IMR-90 (cell line): ENCODE data around the gene PP2D1. TPM values are rescaled to one million over a fixed set of nuclear protein-coding genes. Genes with fewer than 3 reads are reported as not detected.

Experiments
- ATAC-seq: fragments of 200-7000 bp; cut with Tn5 transposase; 2 replicates; pipeline ENCODE4 v1.9.1; 2020; ENCODE audit warnings: low read depth, mild to moderate bottlenecking, moderate library complexity
- BruUV-seq: library from RNA; stranded (reverse); fragments of 400-500 nt; replicated peaks from 2 replicates; lab custom pipeline; 2021; lab: Mats Ljungman, UMichigan
- CTCF ChIA-PET: fragments of 300-600 bp; formaldehyde crosslinking; extraction: SDS; loops from one replicate; lab custom pipeline; 2021; ENCODE audit warnings: antibody characterized with exemption; lab: Yijun Ruan, JAX
- POLR2A ChIA-PET: fragments of 300-600 bp; sonication (Branson Sonifier 250); formaldehyde crosslinking; loops from one replicate; lab custom pipeline; 2022; ENCODE audit warnings: antibody characterized with exemption; ENCODE audit not compliant: unreplicated experiment; lab: Charles Lee
- DNase-seq: peaks from one replicate; pipeline ENCODE4 v3.0.0; 2013
- H2AFZ ChIP-seq: replicated peaks from 2 replicates; pipeline ENCODE3; 2013; ENCODE audit warnings: low read length, mild to moderate bottlenecking; ENCODE audit not compliant: poor library complexity
- H2AK5ac ChIP-seq: 2 replicates; pipeline ENCODE4 v1.6.1; 2013; ENCODE audit warnings: low read depth, low read length, inconsistent platforms
- H2AK9ac ChIP-seq: replicated peaks from 2 replicates; pipeline ENCODE3; 2013; ENCODE audit warnings: mild to moderate bottlenecking, low read depth, low read length, moderate library complexity; ENCODE audit not compliant: poor library complexity
- H2BK120ac ChIP-seq: 2 replicates; pipeline ENCODE4 v1.6.1; 2013; ENCODE audit warnings: low read depth, low read length, inconsistent platforms
- H2BK15ac ChIP-seq: 3 replicates; pipeline ENCODE4 v1.6.1; 2013; ENCODE audit warnings: low read depth, low read length, inconsistent platforms
- H2BK20ac ChIP-seq: 2 replicates; pipeline ENCODE4 v1.6.1; 2013; ENCODE audit warnings: low read depth, mild to moderate bottlenecking, inconsistent platforms, low read length, moderate library complexity
- H2BK5ac ChIP-seq: 2 replicates; pipeline ENCODE4 v1.6.1; 2013; ENCODE audit warnings: mild to moderate bottlenecking, low read depth, low read length, inconsistent platforms; ENCODE audit not compliant: poor library complexity, severe bottlenecking
- H3K14ac ChIP-seq: replicated peaks from 2 replicates; pipeline ENCODE4 v1.6.1; 2013; ENCODE audit warnings: low read depth, low read length, inconsistent platforms
- H3K18ac ChIP-seq: 2 replicates; pipeline ENCODE4 v1.6.1; 2013; ENCODE audit warnings: low read depth, low read length, control low read depth
- H3K23ac ChIP-seq: 2 replicates; pipeline ENCODE4 v1.6.1; 2013; ENCODE audit warnings: low read depth, low read length, inconsistent platforms
- H3K27ac ChIP-seq: 2 replicates; pipeline ENCODE4 v1.5.1; 2013; ENCODE audit warnings: mild to moderate bottlenecking, control low read depth, low read length; ENCODE audit not compliant: insufficient read depth
- H3K27me3 ChIP-seq: 2 replicates; pipeline ENCODE4 v1.6.1; 2013; ENCODE audit warnings: low read length; ENCODE audit not compliant: control insufficient read depth, insufficient read depth
- H3K36me3 ChIP-seq: 2 replicates; pipeline ENCODE4 v1.6.1; 2013; ENCODE audit warnings: low read length, mixed read lengths; ENCODE audit not compliant: control insufficient read depth, insufficient read depth
- H3K4ac ChIP-seq: 2 replicates; pipeline ENCODE4 v1.6.1; 2013; ENCODE audit warnings: low read depth, low read length, inconsistent platforms
- H3K4me1 ChIP-seq: 2 replicates; pipeline ENCODE4 v1.6.1; 2013; ENCODE audit warnings: low read length, mixed read lengths; ENCODE audit not compliant: control insufficient read depth, insufficient read depth
- H3K4me2 ChIP-seq: 2 replicates; pipeline ENCODE4 v1.6.1; 2013; ENCODE audit warnings: low read depth, mild to moderate bottlenecking, control low read depth, low read length, moderate library complexity
- H3K4me3 ChIP-seq: 2 replicates; pipeline ENCODE4 v1.5.1; 2013; ENCODE audit warnings: low read depth, mild to moderate bottlenecking, control low read depth, low read length, moderate library complexity; ENCODE audit not compliant: insufficient read depth
- H3K56ac ChIP-seq: 2 replicates; pipeline ENCODE4 v1.6.1; 2013; ENCODE audit warnings: low read length, inconsistent platforms; ENCODE audit not compliant: insufficient read depth; ENCODE audit errors: extremely low read depth
- H3K79me1 ChIP-seq, 2 experiments: 2 replicates each; pipeline ENCODE4 v1.6.1; 2013; ENCODE audit warnings: low read length in 2 of 2, inconsistent platforms in 1 of 2, low read depth in 1 of 2
- H3K9ac ChIP-seq: 2 replicates; pipeline ENCODE4 v1.6.1; 2013; ENCODE audit warnings: low read depth, low read length, control low read depth
- H3K9me1 ChIP-seq: 2 replicates; pipeline ENCODE4 v1.6.1; 2013; ENCODE audit warnings: low read length, inconsistent platforms; ENCODE audit not compliant: insufficient read depth
- H3K9me3 ChIP-seq: 2 replicates; pipeline ENCODE4 v1.6.1; 2013; ENCODE audit warnings: low read length; ENCODE audit not compliant: control insufficient read depth, insufficient read depth
- H4K20me1 ChIP-seq: 2 replicates; pipeline ENCODE4 v1.6.1; 2013; ENCODE audit warnings: low read length, inconsistent platforms; ENCODE audit not compliant: insufficient read depth
- H4K5ac ChIP-seq: 2 replicates; pipeline ENCODE4 v1.6.1; 2013; ENCODE audit warnings: mild to moderate bottlenecking, low read depth, low read length, control low read depth
- H4K8ac ChIP-seq, 2 experiments: 2 replicates each; pipeline ENCODE4 v1.6.1; 2013; ENCODE audit warnings: low read depth in 2 of 2, low read length in 2 of 2, control low read depth in 1 of 2, inconsistent platforms in 1 of 2
- H4K91ac ChIP-seq: 2 replicates; pipeline ENCODE4 v1.6.1; 2013; ENCODE audit warnings: low read depth, low read length, inconsistent platforms; ENCODE audit not compliant: insufficient read depth
- BHLHE40 ChIP-seq: fragments of 150-350 bp; IDR thresholded peaks from 2 replicates; pipeline ENCODE4 v1.6.1; 2016; ENCODE audit warnings: mild to moderate bottlenecking, low read depth, low read length
- CHD1 ChIP-seq: IDR thresholded peaks from 2 replicates; pipeline ENCODE4 v1.6.1; 2012; ENCODE audit warnings: low read depth, low read length, improper control_type of control experiment
- MXI1 ChIP-seq: IDR thresholded peaks from 2 replicates; pipeline ENCODE4 v1.6.1; 2012; ENCODE audit warnings: low read depth, mild to moderate bottlenecking, low read length, moderate library complexity, borderline replicate concordance
- RAD21 ChIP-seq: IDR thresholded peaks from 2 replicates; pipeline ENCODE4 v1.6.1; 2012; ENCODE audit warnings: low read length, improper control_type of control experiment
- RCOR1 ChIP-seq: IDR thresholded peaks from 2 replicates; pipeline ENCODE4 v1.6.1; 2012; ENCODE audit warnings: mild to moderate bottlenecking, low read length, improper control_type of control experiment; ENCODE audit not compliant: insufficient replicate concordance
- WGBS, 2 experiments: methylation state at CpG; one replicate each; pipeline versions ENCODE4 v1.1.5 to v1.1.7; 2013; ENCODE audit warnings: missing lambda C conversion rate in 2 of 2; ENCODE audit not compliant: insufficient read length in 1 of 2; ENCODE audit errors: extremely low coverage in 2 of 2; 5-methylcytosine and 5-hydroxymethylcytosine counted together
- dilution Hi-C: fragments of 300-500 bp; cut with HindIII; formaldehyde crosslinking; loops from one replicate; pipeline ENCODE4 v1.14.3; 2018; ENCODE audit warnings: low sequenced_read_pairs; ENCODE audit not compliant: unreplicated experiment
- in situ Hi-C: fragments of 300-500 bp; cut with MboI; formaldehyde crosslinking; loops from 3 replicates; pipeline ENCODE4 v1.14.3; 2019; ENCODE audit warnings: low sequenced_read_pairs, inconsistent platforms, mixed read lengths
- intact Hi-C: fragments of 100-400 bp; cut with micrococcal nuclease; formaldehyde crosslinking; loops from 2 replicates; pipeline ENCODE4 v1.10.0; 2022
- polyA plus RNA-seq, 3 experiments: library from polyadenylated mRNA; depleted of rRNA; stranded (reverse); fragments of >200 nt; gene quantifications; 2 replicates each; pipeline ENCODE4 v1.2.3, GENCODE V29; 2012; ENCODE audit warnings: low replicate concordance in 1 of 3
- total RNA-seq: library from RNA; depleted of rRNA; stranded (reverse); fragments of >200 nt; gene quantifications from 2 replicates; pipeline ENCODE4 v1.2.3, GENCODE V29; 2012

PP2D1 gene
- total and polyA plus RNA-seq, 2 of the 4 experiments (the other 2 are of a cell fraction): not detected

- H4K20me1 ChIP-seq: peaks cover 3% of the 10 kb centered on the region
- peak overlapping the region; percentile 95 for H2AFZ ChIP-seq
- H3K9me3 ChIP-seq: no peaks in the 10 kb centered on the region
- no peak overlapping the region for H2BK120ac ChIP-seq
- no peak overlapping the region for H4K5ac ChIP-seq
- H3K9ac ChIP-seq: peak overlapping the region; percentile 24; the same call in 1 of the 2 replicates
- H3K9me1 ChIP-seq: no peaks in the 10 kb centered on the region
- no TSS peak for BruUV-seq
- no peak overlapping the region for H4K8ac ChIP-seq
- dilution Hi-C loops: no loop called here
- H3K79me1 ChIP-seq: peaks cover 0 to 4% of the 10 kb centered on the region in 2 experiments; a peak in 2 of 4 replicates
- no peak overlapping the region for H3K4ac ChIP-seq
- H4K91ac ChIP-seq: no peak overlapping the region
- peak overlapping the region; percentile 90 for H3K4me3 ChIP-seq
- TF ChIP-seq CHD1: no peak
- TF ChIP-seq MXI1: 0 out of 2 replicates have a peak, but pooled peaks have one; percentile 40
- TF ChIP-seq RAD21: no peak
- TF ChIP-seq BHLHE40: no peak
- no peak for TF ChIP-seq RCOR1
- DNase-seq (peak; percentile 56), ATAC-seq (peak; percentile 28)
- H2AK9ac ChIP-seq: peak overlapping the region; percentile 68
- WGBS, 2 experiments: 0% methylated on average over 6 of the region's 28 CpGs; no CpG with 5 or more reads in 1 of the 2 experiments
- H2BK5ac ChIP-seq: no peak overlapping the region
- no peak overlapping the region for H3K56ac ChIP-seq
- no peaks in the 10 kb centered on the region for H3K36me3 ChIP-seq
- CTCF ChIA-PET: interaction anchor here (0.6 kb wide), 2 partner anchors 33 to 146 kb away, joined by 3 read pairs; no protein-coding TSS in a partner anchor
- no peak overlapping the region for H3K27ac ChIP-seq
- no peak overlapping the region for H2BK15ac ChIP-seq
- H3K27me3 ChIP-seq: no peaks in the 10 kb centered on the region
- intact Hi-C loops: loop anchor here (5.0 kb wide), 1 partner anchor 94 kb away; the partner anchor contains the start of gene RAB5A
- no peaks in the 10 kb centered on the region; the same call in 1 of the 2 replicates for H3K4me1 ChIP-seq
- H3K23ac ChIP-seq: 0 out of 2 replicates have a peak overlapping the region, but pooled peaks have one; percentile 73
- H2AK5ac ChIP-seq: no peak overlapping the region
- no peak overlapping the region for H2BK20ac ChIP-seq
- H3K4me2 ChIP-seq: peak overlapping the region; percentile 93
- POLR2A ChIA-PET: interaction anchor here (0.7 kb wide), 2 partner anchors 135 to 142 kb away, joined by 6 to 9 read pairs; no protein-coding TSS in a partner anchor
- in situ Hi-C loops: no loop called here
- H3K18ac ChIP-seq: no peak overlapping the region
- H3K14ac ChIP-seq: no peak overlapping the region
Measured at GRCh38 chr3:20041197-20041780, 29.2 kb upstream of the PP2D1 start.
